HEK293T (cell line): ENCODE data around the gene UBE2G2.

ENCODE experiments used
- ARNT ChIP-seq: fragments of 450-650 bp; IDR thresholded peaks from 2 replicates; pipeline ENCODE4 v1.6.1; 2017; ENCODE audit warnings: mild to moderate bottlenecking
- BHLHE40 ChIP-seq: fragments of 450-650 bp; IDR thresholded peaks from 2 replicates; pipeline ENCODE4 v1.6.1; 2016; ENCODE audit warnings: mild to moderate bottlenecking, moderate library complexity, borderline replicate concordance
- CTBP1 ChIP-seq: fragments of 450-650 bp; IDR thresholded peaks from 2 replicates; pipeline ENCODE4 v1.6.1; 2016; ENCODE audit warnings: borderline replicate concordance
- ELF4 ChIP-seq: fragments of 450-650 bp; IDR thresholded peaks from 2 replicates; pipeline ENCODE4 v1.6.1; 2017; ENCODE audit warnings: antibody characterized with exemption
- FOXA1 ChIP-seq: fragments of 450-650 bp; IDR thresholded peaks from 2 replicates; pipeline ENCODE4 v1.6.1; 2016; ENCODE audit warnings: mild to moderate bottlenecking
- FOXK2 ChIP-seq: fragments of 450-650 bp; IDR thresholded peaks from 2 replicates; pipeline ENCODE4 v1.6.1; 2016; ENCODE audit warnings: mild to moderate bottlenecking
- SP1 ChIP-seq: fragments of 450-650 bp; IDR thresholded peaks from 2 replicates; pipeline ENCODE4 v1.6.1; 2017

- TF ChIP-seq FOXK2, result no peak
- TF ChIP-seq FOXA1, result no peak
- TF ChIP-seq ELF4, result no peak
- no peak for TF ChIP-seq SP1
- TF ChIP-seq ARNT, result no peak
- no peak for TF ChIP-seq CTBP1
- no peak for TF ChIP-seq BHLHE40
Measured at GRCh38 chr21:44834231-44834950, 32.8 kb upstream of the UBE2G2 start.
